Nephron progenitor cell (in vitro differentiated cells): ENCODE data around the gene RAD1.

Experiments used
- DNase-seq: peaks from one replicate; pipeline ENCODE4 v3.0.0; 2021
- H3K27ac Mint-ChIP-seq: 2 replicates; pipeline ENCODE4 v1.8.0; 2021; ENCODE audit warnings: mild to moderate bottlenecking, moderate library complexity, mixed read lengths
- H3K27me3 Mint-ChIP-seq: 2 replicates; pipeline ENCODE4 v1.8.0; 2021; ENCODE audit warnings: mild to moderate bottlenecking, low read depth, mixed read lengths; ENCODE audit not compliant: poor library complexity
- H3K36me3 Mint-ChIP-seq: 2 replicates; pipeline ENCODE4 v1.8.0; 2021; ENCODE audit warnings: low read depth, mixed read lengths
- H3K4me1 Mint-ChIP-seq: 2 replicates; pipeline ENCODE4 v1.8.0; 2021; ENCODE audit warnings: mixed read lengths
- H3K4me3 Mint-ChIP-seq: 2 replicates; pipeline ENCODE4 v1.8.0; 2021; ENCODE audit warnings: mild to moderate bottlenecking, moderate library complexity, mixed read lengths
- H3K9me3 Mint-ChIP-seq: 2 replicates; pipeline ENCODE4 v1.8.0; 2021; ENCODE audit warnings: mild to moderate bottlenecking, moderate library complexity, mixed read lengths
- CTCF ChIP-seq: fragments of 200-600 bp; sonication (generic); IDR thresholded peaks from 2 replicates; pipeline ENCODE4 v1.5.0; 2021; ENCODE audit warnings: antibody characterized with exemption

Gene RAD1

GRCh38 chr5:34944044-34944443 lies 28.7 kb upstream of the RAD1 start:
- Mint-ChIP-seq H3K27ac (no peak overlapping the region), H3K4me3 (no peak overlapping the region), H3K36me3 (peaks cover 71% of the 10 kb centered on the region), H3K27me3 (no peaks in the 10 kb centered on the region), H3K4me1 (no peaks in the 10 kb centered on the region), H3K9me3 (no peaks in the 10 kb centered on the region)
- DNase-seq = no peak
- no peak for TF ChIP-seq CTCF

- Mint-ChIP-seq H3K9me3 (no peaks in the 10 kb centered on the region), H3K4me3 (no peak overlapping the region), H3K27ac (peak overlapping the region; percentile 18), H3K36me3 (peaks cover 69% of the 10 kb centered on the region), H3K4me1 (no peaks in the 10 kb centered on the region), H3K27me3 (no peaks in the 10 kb centered on the region)
- TF ChIP-seq CTCF = no peak
- DNase-seq = no peak
Measured at GRCh38 chr5:34941936-34942335, 26.6 kb upstream of the RAD1 start.

DNA sequence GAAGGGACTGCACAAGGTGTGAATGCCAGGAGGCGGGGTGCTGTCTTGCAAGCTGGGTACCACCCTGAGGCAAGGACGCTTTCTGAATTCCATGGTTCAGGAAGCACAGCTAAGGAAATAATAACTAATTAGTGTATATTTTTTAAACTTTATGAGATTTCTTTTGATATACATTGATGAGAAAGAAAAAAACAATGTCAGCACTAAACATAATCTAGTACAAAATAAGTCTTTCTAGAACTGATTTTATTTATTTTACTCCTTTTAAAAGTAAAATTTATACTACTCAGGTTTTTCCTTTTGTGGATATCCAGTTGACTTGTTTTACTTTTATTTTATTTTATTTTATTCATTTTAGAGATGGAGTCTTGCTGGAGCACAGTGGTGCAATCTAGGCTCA lies 17.6 kb upstream of the RAD1 start:
- no peak for TF ChIP-seq CTCF
- H3K27me3 Mint-ChIP-seq = no peaks in the 10 kb centered on the region
- no peak for DNase-seq
- no peak overlapping the region for H3K4me3 Mint-ChIP-seq
- peaks cover 53% of the 10 kb centered on the region for H3K36me3 Mint-ChIP-seq
- peaks cover 18% of the 10 kb centered on the region for H3K4me1 Mint-ChIP-seq
- H3K27ac Mint-ChIP-seq = no peak overlapping the region
- peaks cover 4% of the 10 kb centered on the region for H3K9me3 Mint-ChIP-seq

GRCh38 chr5:34930870-34931269 lies 15.6 kb upstream of the RAD1 start:
- H3K27ac Mint-ChIP-seq = peak overlapping the region; percentile 0

DNA sequence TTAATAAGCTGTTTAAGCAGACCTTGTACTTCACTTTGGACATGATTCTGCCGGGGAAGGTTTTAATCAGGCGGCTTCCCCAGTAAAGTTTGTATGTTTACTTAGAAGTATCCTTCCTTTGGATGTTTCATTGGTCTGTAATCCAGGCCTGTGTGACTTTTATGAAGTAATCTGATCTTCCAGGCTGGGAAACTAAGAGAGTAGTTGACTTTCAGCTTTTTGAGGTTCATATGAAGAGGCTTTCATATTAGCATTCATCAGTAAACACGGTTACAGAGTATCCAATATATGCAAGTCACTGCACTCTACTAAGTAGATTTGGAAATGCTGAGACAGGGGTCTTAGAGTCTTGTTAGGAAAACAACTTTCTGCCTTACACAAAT lies 15.1 kb upstream of the RAD1 start:
- no peaks in the 10 kb centered on the region for H3K27me3 Mint-ChIP-seq
- peaks cover 18% of the 10 kb centered on the region for H3K4me1 Mint-ChIP-seq
- peak overlapping the region; percentile 99 for H3K27ac Mint-ChIP-seq
- no peak for DNase-seq
- peaks cover 4% of the 10 kb centered on the region for H3K9me3 Mint-ChIP-seq
- TF ChIP-seq CTCF = no peak
- H3K36me3 Mint-ChIP-seq = peaks cover 49% of the 10 kb centered on the region
- H3K4me3 Mint-ChIP-seq = peak overlapping the region; percentile 99

More at GRCh38 chr5:34930870-34931269, 15.6 kb upstream of the RAD1 start:
- Mint-ChIP-seq H3K27me3 (no peaks in the 10 kb centered on the region), H3K9me3 (peaks cover 4% of the 10 kb centered on the region), H3K4me1 (peaks cover 18% of the 10 kb centered on the region), H3K4me3 (peak overlapping the region; percentile 99), H3K36me3 (peaks cover 46% of the 10 kb centered on the region)
- TF ChIP-seq CTCF = no peak
- no peak for DNase-seq

GRCh38 chr5:34929720-34930461 lies 14.6 kb upstream of the RAD1 start:
- TF ChIP-seq CTCF = no peak
- peaks cover 18% of the 10 kb centered on the region for H3K4me1 Mint-ChIP-seq
- DNase-seq = peak; percentile 77
- H3K36me3 Mint-ChIP-seq = peaks cover 50% of the 10 kb centered on the region
- H3K4me3 Mint-ChIP-seq = peak overlapping the region; percentile 99
- H3K27me3 Mint-ChIP-seq = no peaks in the 10 kb centered on the region
- H3K9me3 Mint-ChIP-seq = peaks cover 4% of the 10 kb centered on the region
- H3K27ac Mint-ChIP-seq = peak overlapping the region; percentile 99
